ENCODE results near the gene SUN2.

The SUN2 gene

DNA sequence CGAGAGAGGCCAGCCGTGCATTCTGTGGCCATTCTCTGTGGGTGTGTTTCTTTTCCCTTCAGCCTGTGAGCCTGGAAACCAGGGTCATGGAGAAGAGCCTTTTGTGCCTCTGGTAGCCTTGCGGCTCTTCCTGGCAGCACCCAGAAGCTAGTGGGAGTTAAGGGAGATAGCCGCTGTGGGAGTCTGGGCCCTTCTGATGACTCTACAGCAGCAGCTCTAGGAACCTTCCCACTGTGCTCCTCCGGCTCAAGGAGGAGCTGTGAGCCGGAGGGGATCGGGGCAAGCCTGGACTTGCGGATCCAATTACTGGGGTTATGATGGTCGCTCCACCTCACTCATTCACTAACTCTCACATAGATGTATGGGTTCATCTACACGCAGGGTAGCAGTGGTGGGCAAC, 39.5 kb downstream of the SUN2 start:
- DNase-seq (ENCODE audit: low read depth in 2 of 2), result no peak

- no peak for DNase-seq (ENCODE audit: low read depth in 2 of 2)
Measured at GRCh38 chr22:38715852-38716251, 39.9 kb downstream of the SUN2 start.

DNA sequence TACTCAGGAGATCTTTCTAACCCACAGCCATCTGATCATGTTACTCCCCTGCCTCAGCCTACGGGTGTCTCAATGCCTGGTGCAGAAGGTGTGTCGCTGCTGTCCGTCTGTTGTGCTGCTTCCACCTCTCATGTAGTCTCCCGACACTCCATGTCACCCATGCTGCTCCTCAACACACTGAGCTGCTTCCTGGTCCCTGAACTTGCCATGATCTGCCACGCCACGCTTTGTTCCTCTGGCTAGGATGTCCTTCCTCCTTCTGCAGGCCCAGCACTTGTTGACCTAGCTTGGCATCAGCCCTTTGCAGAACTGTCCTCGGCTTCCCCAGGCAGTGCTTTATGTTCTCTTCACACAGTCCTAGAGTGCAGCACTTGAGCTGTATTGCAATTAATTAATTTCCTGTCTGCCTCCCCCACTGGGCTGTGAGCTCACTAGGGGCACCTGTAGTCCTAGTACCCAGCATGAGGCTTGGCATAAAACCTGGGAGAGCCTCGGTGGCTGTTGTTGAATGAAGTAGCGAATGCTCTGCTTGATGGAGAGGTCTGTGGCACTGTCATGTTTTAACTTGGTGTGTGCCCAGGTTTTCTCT, 40.5 kb downstream of the SUN2 start:
- DNase-seq (ENCODE audit: low read depth in 2 of 2), result no peak

DNA sequence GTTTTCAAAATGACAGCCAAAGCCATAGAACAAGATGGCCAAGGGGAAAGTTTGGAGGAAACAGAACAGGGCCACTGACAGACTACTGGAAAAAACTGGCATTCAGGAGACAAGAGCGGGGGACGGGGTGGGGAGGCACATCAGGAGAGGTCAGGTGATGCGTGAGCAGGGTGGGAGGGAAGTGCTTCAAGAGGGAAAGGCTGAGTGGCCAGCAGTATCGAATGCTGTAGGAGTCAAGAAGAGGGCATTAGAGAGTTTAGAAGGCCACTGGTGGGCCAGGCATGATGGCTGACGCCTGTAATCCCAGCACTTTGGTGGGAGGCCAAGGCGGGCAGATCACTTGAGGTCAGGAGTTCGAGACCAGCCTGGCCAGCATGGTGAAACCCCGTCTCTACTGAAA, 41.9 kb downstream of the SUN2 start:
- DNase-seq (ENCODE audit: low read depth in 2 of 2), result no peak

DNA sequence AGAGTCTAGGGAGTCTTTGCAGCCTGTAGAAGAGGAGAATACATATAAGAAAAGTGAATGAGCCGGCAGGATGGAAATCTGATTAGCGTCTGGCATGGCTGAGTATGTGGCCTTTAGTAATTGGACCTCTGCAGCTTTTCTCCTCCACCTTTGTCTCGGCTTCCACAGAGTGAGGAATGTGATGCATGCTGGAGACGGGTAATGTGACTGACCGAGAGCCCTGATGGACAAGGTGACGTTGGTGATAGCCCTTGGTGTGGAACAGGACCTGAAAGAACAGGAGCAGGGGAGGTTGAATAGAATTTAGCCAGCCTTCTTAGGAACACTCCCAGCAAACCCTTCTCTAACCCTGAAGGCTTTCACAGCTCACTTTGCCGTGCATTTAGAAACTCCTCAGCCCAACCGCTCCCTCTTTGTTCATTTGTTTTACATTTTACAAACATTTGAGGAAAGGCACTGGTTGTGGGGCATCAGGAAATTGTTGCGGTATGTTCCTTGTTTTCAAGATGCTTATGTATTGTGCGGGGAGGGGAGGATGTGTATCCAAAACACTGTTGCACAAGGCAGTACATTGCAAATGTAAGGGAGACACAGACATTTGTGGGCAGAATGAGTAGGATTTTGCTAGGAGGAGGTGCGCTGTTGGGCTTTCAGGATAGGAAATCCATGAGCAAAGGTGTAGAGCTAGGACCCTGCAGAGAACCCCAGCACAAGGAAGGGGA, 43.2 kb downstream of the SUN2 start:
- no peak for DNase-seq (ENCODE audit: low read depth in 2 of 2)

DNA sequence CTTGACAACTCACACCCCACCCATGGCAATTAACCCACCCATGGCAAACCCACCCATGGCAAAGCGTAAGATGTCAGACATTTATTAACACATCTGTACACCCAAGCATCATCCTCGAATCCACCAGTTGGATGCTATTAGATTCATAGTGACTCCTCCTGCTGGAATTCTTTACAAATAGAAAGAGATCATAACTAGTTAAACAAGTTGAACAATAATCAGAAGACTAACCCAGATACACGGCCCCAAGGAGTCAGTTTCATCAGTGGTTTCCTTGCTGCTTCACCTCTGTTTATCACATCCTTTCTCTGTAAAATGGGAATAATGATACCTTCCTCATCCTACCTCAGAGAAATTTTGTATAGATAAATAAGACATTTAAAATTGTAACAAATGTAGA, 44.9 kb downstream of the SUN2 start:
- no peak for DNase-seq (ENCODE audit: low read depth in 2 of 2)

- DNase-seq (ENCODE audit: low read depth in 2 of 2), result no peak
Measured at GRCh38 chr22:38710351-38710750, 45.4 kb downstream of the SUN2 start.

DNA sequence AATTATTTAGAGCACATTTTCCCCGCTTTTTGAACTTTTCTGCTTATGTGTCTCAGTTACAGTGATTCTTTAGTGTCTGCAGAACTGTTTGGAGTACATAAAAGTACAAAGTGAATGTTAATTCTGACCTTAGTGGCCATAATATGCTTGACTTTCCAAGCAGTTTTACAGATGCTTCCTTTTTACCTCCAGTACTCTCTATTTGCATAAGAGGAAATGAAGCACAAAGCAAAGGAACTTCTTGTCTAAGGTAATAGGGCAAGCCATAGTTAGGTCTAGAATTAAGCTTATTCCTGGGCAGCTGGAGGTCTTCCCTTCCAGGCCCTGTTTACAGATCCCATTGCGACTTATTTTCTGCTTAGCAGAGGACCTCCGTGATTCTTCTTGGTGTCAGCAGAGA, 46.5 kb downstream of the SUN2 start:
- DNase-seq (ENCODE audit: low read depth in 2 of 2), result no peak

DNA sequence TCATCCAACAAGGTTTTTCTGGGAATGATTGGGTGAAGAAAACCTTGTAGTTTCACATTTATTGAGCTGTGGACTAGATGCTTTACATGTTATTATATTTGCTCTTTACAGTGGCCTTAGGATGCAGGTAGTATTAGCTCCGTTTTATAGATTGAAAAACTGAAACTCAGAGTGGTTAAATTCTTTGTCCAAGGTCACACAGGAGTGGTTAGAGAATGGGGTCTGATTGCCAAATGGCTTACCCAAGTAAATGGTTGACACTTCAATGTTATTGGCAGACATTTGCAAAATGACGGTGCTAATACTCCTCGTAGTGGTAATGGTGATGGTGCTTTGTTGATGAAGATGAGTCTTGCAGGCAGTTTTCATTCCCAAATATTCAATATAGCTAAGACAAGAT, 47.8 kb downstream of the SUN2 start:
- DNase-seq (ENCODE audit: low read depth in 2 of 2), result no peak

DNA sequence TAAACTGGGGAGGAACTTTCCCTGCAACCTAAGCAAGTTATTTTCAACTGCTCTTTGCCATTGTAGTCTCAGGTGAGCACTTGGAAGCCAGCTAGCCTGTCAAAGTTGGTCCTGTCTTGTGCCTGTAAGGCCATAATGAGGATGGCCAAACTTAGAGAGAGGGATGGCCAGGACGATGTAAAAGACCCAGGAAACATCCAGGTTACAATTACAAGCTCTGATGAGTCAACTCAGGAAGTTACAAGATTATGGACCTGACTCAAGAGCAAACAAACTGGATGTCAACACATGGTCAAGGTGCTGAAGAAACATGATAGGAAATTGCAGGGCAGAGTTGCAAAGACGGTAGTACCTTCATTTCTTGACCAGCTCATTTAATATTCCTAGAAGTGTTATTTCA, 48.5 kb downstream of the SUN2 start:
- DNase-seq (ENCODE audit: low read depth in 2 of 2), result no peak

- DNase-seq (ENCODE audit: low read depth in 2 of 2), result no peak
Measured at GRCh38 chr22:38706901-38707195, 49.0 kb downstream of the SUN2 start.

GRCh38 chr22:38706101-38706900, 49.5 kb downstream of the SUN2 start:
- peak; percentile 24 to 30 for DNase-seq (ENCODE audit: low read depth in 2 of 2)

DNA sequence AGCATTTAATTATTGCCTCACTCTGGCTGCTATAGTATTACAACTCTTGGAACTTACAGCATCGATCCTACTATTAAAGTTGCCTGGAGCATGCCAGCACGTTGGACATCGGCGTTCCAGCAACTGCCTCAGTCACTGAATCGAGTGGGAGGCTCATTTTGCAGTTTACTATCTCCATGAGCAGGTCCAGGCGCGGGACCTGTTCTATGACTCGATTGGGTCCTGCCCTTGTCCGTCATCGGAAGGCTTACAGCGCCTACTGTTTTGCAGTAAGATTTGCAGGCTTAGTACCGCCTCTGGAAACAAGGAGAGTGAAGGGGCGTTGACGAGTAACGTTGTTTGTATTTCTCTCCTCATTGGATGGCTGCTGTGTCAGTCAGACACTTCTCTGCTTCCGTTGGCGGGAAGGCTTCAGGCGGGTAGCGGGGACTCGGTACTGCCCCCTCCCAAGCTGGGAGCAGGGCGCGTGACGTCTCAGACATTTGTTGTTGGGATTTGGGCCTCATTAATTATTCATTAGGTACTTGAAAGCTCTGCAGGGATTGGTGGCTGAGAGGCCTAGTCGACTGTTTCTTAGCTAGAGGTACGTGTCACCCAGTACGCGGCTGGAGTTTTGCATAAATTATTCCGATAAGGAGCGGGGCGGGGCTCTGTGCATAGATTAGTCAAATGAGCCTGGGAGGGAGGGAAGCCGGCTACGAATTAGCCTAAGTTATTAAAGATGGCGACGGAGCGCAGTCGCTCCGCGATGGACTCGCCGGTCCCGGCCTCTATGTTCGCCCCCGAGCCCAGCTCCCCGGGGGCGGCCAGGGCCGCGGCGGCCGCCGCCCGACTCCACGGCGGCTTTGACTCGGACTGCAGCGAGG, 50.3 kb downstream of the SUN2 start, which contains the start of gene GTPBP1:
TSS of gene GTPBP1 (plus strand) at position 710 of the 866 bp plus-strand sequence. CDS start at position 722, 12 bp downstream.
- peak; percentile 85 to 95 for DNase-seq (ENCODE audit: low read depth in 2 of 2)

GRCh38 chr22:38704654-38705234, 51.1 kb downstream of the SUN2 start:
- DNase-seq (ENCODE audit: low read depth in 2 of 2), result no peak

- DNase-seq (ENCODE audit: low read depth in 2 of 2), result peak; percentile 98
Measured at GRCh38 chr22:38700789-38701628, 54.8 kb downstream of the SUN2 start, which contains the start of gene JOSD1. Gene JOSD1 (minus strand): TSS chr22:38700943. CDS start chr22:38699987, 956 bp downstream.

GRCh38 chr22:38700270-38700788, 55.5 kb downstream of the SUN2 start:
- DNase-seq (ENCODE audit: low read depth in 2 of 2), result no peak

DNA sequence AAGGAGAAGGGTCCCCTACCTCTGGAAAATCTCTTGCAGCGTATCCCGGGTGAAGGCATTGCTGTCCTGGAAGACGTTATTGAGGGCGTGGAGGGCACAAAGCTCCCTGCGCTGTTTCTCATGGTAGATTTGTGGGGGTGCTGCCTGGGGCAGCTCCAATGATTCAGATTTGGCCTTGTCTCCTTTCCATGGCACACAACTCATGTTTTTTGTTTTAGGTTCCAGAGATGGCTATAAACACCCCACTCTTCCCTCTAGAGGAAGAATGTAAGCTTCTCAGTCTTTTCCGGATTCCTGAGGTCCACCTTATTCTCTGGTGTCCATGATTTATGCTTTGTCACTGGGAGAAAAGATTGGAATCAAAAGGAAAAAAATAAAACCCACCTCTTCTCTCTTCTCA, 56.0 kb downstream of the SUN2 start:
- DNase-seq (ENCODE audit: low read depth in 2 of 2), result no peak

GRCh38 chr22:38699143-38699542, 56.7 kb downstream of the SUN2 start:
- DNase-seq (ENCODE audit: low read depth in 2 of 2), result no peak

GRCh38 chr22:38698407-38699094, 57.2 kb downstream of the SUN2 start:
- no peak for DNase-seq (ENCODE audit: low read depth in 2 of 2)

Measured in stimulated activated CD4-positive, alpha-beta T cell treated with anti-CD3 and anti-CD28 coated beads, Interleukin-1b, Interleukin-23, amount 100 ng/mL, for 4 hours (primary cell).